NCI-H2196 (cell line): ENCODE results near the gene CACUL1.
"Not testable (repeated sequence)": the region's sequence is repeated elsewhere in the genome, so short reads cannot be mapped to it uniquely, and the experiment has no call there.

Experiments used
- DNase-seq: peaks from one replicate; lab custom pipeline; 2025; ENCODE audit not compliant: unreplicated experiment; lab: John Stamatoyannopoulos, UW

Gene CACUL1

DNA sequence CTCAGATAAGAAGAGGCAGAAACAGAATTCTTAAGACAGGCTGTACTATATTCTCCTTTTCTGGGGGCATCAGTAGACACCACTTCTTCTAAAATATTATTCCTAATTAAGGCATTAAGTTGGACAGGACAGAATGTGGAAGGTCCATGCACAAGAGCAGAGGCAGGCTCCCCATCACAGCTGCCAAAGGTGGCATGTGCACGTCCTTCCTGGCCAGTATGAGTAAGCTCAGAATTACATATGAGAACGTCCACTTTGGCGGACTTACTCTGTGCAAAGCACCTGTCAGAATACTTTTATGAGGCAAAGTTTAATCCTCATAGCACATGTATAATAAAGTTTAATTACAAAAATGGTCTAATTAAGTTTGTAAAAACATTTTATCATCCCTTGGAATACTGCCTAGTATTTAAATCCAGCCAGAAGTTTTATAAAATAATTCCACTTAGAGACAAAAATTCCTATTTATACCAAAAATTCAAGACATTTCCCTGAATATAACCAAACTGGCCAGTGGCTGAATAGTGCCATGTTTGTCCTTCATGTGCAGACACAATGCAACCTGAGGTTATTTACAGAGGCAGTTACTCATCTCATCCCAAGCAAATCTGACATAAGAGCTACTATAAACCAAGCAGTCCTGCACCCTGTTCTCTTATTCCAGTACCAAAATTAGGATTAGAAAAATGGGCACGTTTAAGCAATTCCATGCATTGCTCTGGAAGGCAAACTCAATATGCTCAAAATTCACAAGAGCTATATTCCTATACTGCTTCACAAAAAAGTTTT, 65.5 kb downstream of the CACUL1 start:
- DNase-seq = no peak

DNA sequence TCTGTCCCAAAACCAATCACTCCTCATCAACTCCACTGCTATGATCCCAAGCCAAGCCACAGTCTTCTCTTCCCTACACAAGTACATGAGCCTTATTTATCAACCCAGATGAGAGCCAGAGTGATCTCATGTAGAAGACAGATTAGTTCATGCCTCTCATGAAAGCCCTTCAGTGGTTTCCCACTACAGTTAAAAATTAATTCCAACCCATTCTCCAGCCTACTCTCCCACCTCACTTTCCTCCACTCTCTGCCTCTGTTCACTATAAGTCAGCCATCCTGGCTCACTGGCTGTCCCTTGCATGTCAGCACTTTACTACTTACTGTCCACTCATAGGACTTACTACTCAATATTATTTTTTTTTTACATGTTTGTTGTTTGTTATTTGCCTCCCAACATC, 67.3 kb downstream of the CACUL1 start:
- DNase-seq = no peak

DNA sequence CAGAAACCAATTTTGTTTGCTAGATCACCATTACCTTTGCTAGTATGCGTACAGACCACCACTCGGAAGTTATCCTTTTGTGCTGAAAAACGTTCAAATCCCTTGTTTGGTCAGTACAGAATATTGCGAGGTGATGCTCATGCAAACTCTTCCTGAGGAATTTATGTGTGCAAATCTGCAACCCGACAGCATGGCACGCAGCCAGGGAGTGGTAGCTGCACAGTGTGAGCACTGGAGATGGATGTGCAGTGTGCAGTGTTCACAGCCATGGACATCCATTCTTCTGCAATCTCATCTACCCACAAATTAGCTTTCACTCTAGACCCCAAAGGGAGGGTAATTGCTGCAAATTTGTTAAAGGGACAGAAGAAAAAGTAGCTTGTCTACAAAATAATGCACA, 72.2 kb downstream of the CACUL1 start:
- DNase-seq = no peak

DNA sequence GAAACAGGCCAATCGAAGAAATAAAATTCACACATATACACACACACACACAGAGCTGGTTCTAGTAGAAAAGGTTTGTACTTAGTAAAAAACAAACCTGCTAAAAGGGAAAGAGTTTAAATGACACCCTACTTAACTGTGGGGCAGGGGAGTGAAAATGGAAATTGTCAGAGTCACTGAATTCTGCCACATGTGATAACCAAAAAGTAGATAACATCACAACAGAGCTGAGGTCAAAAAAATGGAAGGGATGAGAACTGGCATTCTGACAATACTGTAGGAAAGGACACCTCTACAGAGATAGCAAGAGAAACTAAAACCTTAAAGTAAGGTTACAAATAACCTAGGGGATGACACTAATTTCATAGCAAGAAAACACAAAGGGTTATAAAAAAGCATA, 74.6 kb downstream of the CACUL1 start:
- no peak for DNase-seq

DNA sequence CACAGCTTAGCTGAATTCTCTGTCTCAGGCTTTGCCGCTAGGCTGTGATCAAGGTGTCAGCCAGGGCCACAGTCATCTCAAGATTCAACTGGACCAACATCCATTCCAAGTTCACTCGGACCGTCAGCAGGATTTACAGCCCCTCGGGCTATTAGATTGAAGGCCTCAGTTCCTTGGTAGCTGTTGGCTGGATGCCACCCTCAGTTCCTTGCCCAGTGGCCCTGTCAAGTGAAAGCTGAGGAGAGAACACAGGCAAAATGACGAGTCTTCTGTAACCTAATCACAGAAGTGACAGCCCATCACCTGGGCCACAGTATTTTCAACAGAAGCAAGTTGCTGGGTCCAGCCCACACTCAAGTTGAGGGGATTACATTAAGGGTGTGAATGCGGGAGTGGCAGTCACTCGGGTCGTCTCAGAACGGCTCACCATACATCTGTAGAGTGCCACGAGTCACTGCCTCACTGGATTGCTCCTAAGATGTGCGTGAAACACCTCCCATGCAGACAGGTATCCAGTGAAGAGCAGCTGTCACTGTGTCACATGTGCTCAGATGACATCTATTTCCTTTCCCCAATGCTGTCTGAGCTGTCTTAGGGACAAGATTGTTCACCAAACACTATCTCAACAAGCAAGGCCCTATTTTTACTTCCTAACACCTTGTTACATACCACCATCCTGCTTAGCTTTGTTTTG, 80.4 kb downstream of the CACUL1 start:
- no peak for DNase-seq

DNA sequence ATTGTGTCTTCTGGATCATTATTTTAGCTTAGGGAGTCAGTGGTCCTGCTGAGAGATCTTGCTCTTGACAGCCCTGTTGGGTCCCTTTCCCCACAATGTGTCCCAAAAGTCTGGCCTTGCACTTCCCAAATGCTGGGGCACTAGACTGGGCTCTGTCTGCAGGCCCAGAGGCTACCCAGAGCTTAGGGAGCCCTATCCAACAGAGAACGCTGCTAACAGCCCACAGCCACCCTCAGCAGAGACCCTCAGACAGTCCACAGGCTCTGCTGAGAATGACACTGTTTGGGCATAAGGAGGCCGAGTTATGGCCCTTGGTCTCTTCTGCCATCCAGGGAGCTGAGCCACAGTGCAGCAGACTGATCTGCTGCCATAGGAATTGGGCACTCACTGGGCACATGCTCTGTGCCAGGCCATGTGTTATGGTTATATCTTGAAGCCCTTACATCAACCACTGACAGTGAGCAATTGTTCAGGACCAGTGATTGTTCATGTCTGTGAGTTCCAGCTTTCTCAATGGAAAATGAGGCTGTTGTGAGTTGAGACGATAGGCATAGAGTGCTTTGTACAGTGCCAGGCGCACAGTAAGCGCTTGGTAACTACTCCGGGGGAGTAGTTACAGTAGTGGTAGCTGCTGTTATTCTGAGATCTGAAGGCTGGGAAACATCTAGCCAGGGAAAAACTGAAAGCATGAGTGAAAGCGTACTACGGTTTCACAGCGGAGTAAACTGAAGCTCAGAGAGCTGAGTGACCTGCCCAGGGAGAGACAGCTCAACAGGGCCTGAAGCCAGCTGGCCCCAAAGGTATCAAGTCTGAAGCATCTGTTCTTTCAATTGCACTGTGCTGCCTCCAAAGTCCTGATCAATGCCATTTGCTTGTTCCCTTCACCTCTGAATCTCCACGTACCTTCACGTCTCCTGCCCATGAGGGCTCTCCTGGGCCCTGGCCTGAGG, 81.7 kb downstream of the CACUL1 start:
- DNase-seq = no peak

DNA sequence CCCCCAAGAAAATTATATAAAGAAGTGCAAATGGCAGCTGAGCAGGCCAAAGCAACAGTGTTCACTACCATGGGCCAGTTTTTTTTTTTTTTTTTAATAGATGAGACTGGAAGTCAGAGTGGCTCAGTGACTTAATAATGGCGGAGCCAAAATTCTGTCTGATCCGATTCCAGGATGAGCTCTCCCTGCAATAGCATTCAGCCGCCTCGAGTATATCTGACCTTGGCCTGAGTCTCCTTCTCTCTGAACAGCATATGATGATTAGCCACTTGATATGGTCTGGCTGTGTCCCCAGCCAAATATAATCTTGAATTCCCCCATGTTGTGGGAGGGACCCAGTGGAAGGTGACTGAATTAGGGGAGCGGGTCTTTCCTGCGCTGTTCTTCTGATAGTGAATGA, 82.6 kb downstream of the CACUL1 start:
- no peak for DNase-seq

DNA sequence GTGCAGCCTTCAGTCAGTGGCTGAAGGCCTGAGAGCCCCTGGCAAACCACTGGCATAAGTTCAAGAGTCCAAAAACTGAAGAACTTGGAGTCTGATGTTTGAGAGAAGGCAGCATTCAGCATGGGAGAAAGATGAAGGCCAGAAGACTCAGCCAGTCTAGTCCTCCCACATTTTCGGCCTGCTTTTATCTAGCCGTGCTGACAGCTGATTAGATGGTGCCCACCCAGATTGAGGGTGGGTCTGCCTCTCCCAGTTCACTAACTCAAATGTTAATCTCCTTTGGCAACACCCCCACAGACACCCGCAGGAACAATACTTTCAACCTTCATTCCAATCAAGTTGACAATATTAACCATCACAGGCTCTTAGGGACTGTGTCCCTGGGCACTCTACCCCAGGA, 83.5 kb downstream of the CACUL1 start:
- DNase-seq = not testable (repeated sequence)

DNA sequence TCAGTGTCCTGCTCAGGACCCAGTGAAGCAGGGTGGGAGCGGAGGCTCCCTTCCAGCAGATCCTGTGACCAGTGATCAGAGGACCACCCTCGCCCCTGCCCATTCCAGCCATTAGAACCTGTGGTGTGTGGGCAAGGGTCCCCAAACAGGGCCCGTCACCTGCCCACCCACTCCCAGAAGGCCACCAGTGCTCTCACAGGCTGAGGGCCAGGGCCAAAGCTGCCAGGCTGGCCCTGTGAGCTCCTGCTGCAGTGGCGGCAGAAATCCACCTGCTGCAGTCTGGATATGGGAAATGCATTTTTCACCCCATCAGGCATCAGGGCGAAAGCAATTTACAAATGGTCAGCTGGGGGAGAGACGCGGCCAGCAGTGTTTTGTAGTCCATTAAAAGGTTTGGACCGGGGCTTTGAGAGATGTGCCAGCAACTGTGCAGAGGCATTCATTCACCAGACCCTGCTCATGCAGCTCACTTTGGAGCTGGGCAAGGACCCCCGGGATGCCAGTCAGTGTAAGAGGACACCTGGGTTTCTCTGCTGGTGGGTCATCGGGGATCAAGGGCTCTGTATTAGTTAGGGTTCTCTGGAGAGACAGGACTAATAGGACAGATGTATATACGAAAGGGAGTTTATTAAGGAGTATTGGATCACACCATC, 84.2 kb downstream of the CACUL1 start:
- no peak for DNase-seq

DNA sequence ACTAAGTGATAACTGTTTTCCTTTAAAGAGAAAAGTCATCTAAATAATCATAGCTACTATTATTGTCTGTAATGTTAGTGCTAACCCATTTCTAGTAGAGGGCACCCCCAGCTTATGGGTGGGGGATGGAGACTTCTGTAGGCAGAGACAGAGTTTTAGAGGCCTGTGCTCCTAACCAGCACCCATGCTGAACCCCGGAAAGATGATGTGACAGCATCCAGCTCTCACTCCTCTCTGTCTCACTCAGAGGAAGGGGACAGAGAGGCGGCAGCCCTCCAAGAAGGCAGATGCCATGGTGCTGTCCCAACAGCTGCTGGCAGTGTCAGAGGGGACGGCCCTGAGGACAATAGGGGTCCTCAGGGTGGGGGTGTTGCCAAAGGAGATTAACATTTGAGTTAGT, 84.9 kb downstream of the CACUL1 start:
- DNase-seq = no peak

DNA sequence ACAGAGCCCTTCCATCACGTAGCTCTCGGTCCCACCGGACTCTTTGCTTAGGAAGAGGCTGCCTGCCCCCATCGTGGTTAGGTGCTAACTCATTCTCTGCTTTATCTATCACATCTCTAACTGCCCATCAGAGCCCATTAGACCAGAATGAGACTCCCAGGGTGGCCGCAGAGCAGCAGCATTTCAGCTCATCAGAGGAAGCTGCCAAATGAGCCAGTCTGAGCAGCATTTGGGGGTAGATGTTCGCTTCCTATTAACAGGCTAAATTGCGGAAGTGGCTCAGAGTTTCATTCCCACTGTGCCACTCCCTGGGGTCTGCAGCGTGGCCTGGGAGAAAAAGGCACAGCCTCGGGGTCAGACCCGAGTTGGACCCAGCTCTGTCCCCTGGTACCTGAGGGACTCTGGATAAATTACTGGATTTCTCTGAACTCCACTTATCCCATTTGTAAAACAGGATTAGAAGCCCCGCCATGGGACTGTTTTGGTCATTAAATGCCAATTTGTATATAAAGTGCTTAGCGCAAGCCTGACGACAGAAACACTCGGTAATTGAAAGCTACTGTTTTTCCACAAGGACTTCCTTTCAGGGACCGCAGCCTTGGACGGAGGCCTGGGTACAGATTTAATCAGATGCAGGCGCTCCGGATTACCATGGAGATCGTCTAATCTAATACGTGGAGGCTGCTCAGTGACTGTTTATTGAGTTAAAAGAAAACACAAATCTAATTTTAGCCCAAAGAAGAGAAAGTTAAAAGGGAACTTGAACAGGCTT, 85.6 kb downstream of the CACUL1 start:
- no peak for DNase-seq

DNA sequence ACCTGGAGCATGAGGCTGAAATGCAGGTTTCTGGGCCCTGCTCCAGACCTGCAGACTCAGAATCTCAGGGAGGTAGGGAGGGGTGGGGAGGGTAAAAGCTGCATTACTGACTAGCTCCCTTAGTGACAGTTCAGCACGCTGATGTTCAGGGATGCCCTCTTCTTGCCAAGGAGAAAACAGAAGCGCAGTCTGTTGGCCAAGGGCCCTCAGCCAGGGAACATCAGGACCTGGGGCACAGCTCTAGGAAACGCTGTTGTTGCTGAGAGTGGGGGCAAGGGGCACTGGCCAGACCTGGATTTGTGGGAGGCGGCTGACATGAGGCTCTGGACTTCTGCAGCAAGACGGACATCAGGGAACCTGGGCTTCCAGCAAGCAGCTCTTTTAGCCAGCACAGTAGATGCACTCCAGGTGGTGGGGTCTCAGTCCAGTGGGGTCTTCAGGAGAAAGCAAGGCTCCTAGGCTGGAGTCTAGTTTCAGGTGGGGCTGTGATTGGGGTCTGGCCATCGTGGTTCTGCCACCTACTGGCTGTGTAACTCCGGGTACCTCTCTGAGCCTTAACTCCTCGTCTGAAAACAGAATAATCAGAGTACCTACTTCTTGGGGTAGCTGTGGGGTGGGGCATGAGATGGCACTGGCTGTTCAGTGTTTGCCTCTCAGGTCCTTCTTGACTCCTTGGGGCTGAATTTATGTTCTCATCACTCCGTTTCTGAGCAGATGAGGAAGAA, 86.4 kb downstream of the CACUL1 start:
- no peak for DNase-seq

DNA sequence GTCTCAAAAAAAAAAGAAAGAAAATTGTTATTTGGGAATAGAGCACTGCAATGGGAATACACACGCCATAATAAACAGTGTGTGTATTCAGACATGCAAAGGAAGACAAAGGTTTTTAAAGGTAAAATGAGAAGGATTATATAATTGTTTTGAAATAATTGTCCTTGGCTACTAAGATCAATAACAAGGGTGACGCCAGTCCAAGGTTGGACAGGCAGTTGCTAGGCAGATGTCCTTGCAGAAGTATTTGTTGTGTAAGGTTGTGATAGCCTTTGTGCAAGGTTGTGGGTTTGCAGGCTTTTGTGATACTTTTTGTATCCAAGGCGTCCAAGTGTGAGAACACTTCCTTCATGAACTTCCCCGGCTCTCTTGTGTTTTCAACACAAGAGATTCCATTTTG, 87.0 kb downstream of the CACUL1 start:
- DNase-seq = no peak

DNA sequence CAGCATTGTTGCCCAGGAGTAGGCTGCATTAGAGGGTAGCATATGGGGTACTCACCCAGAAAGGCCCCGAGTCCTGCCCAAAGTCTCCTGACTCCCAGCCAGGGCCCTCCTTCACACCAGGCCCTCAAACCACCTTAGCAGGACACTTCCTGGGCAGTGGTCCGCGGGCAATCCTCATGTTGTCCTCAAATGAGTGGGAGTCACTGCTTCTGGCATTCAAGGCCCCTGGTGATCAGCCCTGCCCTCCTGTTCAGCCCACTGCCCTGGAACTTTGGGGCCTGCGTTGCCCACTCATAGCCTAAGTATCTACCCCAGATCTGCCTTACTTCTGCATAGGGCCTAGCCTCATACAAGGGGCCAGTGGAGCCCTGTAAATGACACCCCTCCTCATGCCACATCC, 88.4 kb downstream of the CACUL1 start:
- no peak for DNase-seq

DNA sequence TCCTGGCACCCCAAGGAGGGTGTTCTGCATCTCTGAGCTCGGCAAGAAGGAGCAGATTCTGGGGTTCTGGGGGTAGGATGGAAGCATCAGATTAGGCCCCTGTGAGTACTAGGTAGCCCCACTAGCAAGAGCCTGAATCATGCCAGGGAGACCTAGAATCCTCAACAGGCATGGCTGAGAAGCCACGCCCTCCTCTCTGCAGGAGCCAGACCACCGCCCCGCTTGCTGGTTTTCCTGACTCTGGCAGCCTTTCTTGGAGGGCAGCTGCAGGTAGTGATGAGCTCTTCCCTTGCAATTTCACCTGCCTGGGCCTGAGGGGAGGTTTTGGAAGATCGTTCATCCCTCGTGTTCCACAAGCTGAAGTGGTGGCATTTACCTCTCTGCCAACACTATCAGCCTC, 90.4 kb downstream of the CACUL1 start:
- no peak for DNase-seq

DNA sequence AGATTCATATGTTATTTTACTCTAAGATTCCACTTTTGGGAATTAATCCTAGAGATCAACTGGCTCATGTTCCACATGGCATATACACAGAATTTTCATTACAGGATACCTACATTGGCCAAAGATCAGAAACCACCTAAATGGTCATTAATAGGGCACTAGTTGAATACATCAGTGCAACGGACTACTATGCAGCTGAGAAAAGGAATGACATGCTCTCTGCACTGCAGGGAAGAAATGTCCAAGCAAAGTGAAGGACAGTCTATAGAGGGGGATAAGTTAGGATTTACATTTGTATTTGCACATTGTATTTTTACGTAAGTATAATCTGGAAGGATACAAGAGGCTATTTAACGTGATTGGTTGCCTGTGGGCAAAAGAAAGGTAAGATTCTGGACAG, 91.6 kb downstream of the CACUL1 start:
- DNase-seq = no peak

DNA sequence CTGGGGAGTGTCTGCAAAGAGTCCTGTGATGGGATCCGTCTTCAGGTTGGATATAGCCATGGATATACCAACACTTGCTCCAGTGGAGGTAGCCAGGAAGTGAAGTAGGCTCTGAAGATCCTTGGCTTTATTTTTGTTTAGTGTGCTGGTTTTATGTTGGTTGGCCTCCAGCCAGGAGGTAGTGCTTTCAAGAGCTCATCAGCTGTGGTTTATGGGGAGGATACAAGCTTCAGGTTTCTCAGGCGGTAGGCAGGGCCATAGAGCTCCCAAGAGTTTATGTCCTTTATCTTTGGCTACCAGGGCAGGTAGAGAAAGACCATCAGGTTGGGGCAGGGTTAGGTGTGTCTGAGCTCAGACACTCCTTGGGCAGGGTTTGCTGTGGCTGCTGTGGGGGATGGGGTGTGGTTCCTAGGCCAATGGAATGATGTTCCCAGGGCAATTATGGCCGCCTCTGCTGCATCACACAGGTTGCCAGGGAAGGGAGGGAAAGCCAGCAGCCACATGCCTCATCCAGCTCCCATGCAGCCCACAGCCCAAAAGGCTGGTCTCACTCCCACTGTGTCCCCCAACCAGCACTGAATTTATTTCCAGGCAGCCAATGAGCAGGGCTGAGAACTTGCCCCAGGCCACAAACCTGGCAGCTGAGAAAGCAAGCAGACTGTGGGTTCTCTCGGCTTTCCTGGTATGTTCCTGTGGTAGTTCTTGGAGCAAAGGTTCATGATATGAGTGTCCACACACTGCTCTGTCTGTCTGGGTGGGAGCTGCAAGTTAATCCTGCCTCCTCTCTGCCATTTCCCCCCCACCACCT, 92.3 kb downstream of the CACUL1 start:
- peak; percentile 9 for DNase-seq

DNA sequence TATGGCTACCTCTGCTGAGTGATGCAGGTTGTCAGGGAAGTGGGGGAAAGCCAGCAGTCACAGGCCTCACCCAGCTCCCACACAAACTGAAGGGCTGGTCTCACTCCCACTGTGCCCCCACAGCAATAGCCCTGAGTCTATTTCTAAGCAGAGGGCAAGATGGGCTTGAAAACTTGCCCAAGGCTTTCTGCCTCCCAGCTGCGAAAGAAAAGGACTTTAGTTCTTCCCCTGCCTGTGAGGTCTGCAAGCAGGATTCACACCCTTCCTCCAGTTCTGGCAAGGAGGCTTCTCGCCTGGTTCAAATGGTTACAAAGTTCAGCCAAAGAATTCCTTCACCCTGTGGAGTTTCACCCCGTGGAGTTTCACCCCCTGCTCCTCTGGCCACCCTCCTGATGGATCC, 96.0 kb downstream of the CACUL1 start:
- DNase-seq = no peak

DNA sequence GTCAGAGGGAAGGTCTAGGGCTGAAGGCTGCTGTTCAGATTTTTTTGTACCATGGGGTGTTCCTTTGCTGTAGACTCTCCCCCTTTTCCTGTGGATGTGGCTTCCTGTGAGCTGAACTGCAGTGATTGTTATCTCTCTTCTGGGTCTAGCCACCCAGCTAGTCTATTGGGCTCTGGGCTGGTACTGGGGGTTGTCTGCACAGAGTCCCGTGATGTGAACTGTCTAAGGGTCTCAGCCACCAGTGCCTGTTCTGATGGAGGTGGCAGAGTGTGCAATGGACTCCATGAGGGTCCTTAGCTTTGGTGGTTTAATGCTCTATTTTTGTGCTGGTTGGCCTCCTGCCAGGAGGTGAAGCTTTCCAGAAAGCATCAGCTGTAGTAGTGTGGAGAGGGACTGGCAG, 96.6 kb downstream of the CACUL1 start:
- not testable (repeated sequence) for DNase-seq
